ENCODE measurements around the gene PCDHB8.
"Not testable (repeated sequence)": the region's sequence is repeated elsewhere in the genome, so short reads cannot be mapped to it uniquely, and the experiment has no call there.

Gene PCDHB8

DNA sequence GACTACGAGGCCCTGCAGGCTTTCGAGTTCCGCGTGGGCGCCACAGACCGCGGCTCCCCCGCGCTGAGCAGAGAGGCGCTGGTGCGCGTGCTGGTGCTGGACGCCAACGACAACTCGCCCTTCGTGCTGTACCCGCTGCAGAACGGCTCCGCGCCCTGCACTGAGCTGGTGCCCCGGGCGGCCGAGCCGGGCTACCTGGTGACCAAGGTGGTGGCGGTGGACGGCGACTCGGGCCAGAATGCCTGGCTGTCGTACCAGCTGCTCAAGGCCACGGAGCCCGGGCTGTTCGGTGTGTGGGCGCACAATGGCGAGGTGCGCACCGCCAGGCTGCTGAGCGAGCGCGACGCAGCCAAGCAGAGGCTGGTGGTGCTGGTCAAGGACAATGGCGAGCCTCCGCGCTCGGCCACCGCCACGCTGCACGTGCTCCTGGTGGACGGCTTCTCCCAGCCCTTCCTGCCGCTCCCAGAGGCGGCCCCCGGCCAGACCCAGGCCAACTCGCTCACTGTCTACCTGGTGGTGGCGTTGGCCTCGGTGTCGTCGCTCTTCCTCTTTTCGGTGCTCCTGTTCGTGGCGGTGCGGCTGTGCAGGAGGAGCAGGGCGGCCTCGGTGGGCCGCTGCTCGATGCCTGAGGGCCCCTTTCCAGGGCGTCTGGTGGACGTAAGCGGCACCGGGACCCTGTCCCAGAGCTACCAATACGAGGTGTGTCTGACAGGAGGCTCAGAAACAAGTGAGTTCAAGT lies 6.7 kb downstream of the PCDHB8 start:
- DNase-seq: not testable (repeated sequence)

DNA sequence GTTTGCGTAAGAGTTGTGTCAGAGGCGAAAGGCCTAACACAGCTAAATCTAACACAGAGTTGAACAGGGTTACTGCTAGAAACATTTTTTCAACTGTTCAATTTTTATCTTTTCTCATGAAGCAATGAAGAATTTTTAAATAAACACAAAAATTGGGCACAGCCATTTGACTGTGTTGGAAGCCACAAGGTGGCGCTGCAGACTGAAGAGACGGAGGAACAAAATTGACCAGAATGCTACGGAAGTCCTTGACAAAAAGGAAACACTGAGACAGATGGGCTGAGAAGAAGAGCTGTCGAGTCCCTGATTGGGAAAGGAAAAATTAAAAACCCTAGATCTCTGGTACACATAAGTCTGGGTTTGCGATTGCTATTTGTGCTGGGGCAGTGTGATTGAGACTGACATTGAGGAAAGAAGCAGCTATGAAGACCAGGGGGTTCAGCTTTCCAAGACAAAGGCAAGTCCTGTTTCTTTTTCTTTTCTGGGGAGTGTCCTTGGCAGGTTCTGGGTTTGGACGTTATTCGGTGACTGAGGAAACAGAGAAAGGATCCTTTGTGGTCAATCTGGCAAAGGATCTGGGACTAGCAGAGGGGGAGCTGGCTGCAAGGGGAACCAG lies 9.4 kb downstream of the PCDHB8 start, which contains the start of gene PCDHB9:
Gene PCDHB9 (plus strand): TSS at position 265 of the 616 bp plus-strand sequence. CDS start 158 bp downstream, at position 423.
- no peak for DNase-seq

DNA sequence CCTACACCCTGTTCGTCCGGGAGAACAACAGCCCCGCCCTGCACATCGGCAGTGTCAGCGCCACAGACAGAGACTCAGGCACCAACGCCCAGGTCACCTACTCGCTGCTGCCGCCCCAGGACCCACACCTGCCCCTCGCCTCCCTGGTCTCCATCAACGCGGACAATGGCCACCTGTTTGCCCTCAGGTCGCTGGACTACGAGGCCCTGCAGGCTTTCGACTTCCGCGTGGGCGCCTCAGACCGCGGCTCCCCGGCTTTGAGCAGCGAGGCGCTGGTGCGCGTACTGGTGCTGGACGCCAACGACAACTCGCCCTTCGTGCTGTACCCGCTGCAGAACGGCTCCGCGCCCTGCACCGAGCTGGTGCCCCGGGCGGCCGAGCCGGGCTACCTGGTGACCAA lies 11.1 kb downstream of the PCDHB8 start:
- DNase-seq: not testable (repeated sequence)

DNA sequence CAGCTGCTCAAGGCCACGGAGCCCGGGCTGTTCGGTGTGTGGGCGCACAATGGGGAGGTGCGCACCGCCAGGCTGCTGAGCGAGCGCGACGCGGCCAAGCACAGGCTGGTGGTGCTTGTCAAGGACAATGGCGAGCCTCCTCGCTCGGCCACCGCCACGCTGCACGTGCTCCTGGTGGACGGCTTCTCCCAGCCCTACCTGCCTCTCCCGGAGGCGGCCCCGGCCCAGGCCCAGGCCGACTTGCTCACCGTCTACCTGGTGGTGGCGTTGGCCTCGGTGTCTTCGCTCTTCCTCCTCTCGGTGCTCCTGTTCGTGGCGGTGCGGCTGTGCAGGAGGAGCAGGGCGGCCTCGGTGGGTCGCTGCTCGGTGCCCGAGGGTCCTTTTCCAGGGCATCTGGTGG lies 11.5 kb downstream of the PCDHB8 start:
- DNase-seq: not testable (repeated sequence)

DNA sequence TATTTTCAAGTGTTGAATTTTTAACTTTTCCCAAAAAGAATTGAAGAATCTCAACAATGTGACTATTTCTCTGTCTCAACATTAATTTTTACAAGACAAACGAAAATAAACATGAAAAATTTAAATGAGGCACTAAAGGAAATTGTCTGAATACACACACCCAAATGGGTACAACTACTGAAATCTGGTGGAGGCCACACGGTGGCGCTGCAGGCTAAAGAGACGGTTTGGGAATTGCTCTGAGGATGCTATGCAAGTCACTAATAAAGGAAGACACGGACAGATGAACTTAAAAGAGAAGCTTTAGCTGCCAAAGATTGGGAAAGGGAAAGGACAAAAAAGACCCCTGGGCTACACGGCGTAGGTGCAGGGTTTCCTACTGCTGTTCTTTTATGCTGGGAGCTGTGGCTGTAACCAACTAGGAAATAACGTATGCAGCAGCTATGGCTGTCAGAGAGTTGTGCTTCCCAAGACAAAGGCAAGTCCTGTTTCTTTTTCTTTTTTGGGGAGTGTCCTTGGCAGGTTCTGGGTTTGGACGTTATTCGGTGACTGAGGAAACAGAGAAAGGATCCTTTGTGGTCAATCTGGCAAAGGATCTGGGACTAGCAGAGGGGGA lies 14.6 kb downstream of the PCDHB8 start, which contains the start of gene PCDHB10:
Gene PCDHB10 (plus strand): TSS at position 244 of the 616 bp plus-strand sequence. CDS start 200 bp downstream, at position 444.
- DNase-seq: no peak

DNA sequence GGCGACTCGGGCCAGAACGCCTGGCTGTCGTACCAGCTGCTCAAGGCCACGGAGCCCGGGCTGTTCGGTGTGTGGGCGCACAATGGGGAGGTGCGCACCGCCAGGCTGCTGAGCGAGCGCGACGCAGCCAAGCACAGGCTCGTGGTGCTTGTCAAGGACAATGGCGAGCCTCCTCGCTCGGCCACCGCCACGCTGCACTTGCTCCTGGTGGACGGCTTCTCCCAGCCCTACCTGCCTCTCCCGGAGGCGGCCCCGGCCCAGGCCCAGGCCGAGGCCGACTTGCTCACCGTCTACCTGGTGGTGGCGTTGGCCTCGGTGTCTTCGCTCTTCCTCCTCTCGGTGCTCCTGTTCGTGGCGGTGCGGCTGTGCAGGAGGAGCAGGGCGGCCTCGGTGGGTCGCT lies 16.7 kb downstream of the PCDHB8 start:
- not testable (repeated sequence) for DNase-seq

DNA sequence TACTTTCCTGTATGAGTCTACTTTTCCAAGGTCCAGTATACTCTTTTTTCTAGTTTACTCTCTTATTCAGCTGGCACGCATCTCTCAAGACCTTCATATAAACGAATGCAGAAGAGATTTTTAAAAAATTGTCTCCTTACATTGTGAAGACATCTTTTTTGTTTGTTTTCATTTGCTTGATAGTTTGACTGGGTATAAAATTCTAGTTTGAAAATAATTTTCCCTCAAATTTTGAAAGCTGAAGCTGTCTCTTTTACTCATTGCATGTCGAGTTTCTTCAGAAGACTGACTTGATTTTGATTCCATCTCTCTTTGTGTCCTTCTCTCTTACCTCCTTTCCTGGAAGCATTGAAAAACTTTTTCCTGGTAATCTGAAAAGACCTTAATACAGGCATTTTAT lies 18.8 kb downstream of the PCDHB8 start:
- DNase-seq: no peak

DNA sequence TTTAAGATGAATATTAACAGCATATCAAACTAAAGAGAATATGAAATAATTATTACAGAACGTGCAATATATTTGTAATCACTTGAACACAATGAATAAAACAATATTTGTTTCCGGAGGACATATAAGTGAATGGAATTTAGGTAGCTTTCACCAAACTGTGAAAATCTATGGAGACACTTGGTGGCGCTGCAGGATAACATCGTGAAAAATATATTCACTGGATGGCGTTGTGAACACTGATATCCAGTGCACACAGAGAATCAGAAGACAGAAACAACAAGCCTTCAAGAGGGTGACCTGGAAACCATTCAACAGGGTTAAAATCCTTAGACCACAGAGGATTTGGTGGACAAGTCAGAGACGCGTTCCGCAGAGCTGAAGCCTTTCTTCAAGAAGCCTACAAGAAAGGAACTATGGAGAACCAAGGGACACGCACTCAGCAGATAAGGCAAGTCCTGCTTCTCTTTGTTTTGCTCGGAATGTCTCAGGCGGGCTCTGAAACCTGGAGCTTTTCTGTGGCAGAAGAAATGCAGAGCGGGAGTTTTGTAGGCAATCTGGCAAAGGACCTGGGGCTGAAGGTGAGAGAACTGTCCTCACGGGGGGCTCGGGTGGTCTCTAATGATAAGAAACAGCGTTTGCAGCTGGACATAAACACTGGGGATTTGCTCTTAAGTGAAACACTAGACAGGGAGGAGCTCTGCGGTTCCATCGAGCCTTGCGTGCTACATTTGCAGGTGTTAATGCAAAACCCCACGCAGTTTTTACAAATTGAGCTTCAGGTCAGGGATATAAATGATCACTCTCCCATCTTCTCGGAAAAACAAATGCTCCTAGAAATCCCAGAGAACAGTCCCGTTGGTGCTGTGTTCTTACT lies 22.0 kb downstream of the PCDHB8 start, which contains the start of gene PCDHB11:
Gene PCDHB11 (plus strand): TSS at position 269 of the 877 bp plus-strand sequence. CDS start 148 bp downstream, at position 417.
- no peak for DNase-seq

DNA sequence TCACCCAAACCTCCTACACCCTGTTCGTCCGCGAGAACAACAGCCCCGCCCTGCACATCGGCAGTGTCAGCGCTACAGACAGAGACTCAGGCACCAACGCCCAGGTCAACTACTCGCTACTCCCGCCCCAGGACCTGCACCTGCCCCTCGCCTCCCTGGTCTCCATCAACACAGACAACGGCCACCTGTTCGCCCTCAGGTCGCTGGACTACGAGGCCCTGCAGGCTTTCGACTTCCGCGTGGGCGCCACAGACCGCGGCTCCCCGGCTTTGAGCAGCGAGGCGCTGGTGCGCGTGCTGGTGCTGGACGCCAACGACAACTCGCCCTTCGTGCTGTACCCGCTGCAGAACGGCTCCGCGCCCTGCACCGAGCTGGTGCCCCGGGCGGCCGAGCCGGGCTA lies 23.5 kb downstream of the PCDHB8 start:
- DNase-seq: not testable (repeated sequence)

DNA sequence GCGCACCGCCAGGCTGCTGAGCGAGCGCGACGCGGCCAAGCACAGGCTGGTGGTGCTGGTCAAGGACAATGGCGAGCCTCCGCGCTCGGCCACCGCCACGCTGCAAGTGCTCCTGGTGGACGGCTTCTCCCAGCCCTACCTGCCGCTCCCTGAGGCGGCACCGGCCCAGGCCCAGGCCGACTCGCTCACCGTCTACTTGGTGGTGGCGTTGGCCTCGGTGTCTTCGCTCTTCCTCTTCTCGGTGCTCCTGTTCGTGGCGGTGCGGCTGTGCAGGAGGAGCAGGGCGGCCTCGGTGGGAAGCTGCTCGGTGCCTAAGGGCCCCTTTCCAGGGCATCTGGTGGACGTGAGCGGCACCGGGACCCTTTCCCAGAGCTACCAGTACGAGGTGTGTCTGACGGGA lies 24.1 kb downstream of the PCDHB8 start:
- not testable (repeated sequence) for DNase-seq

DNA sequence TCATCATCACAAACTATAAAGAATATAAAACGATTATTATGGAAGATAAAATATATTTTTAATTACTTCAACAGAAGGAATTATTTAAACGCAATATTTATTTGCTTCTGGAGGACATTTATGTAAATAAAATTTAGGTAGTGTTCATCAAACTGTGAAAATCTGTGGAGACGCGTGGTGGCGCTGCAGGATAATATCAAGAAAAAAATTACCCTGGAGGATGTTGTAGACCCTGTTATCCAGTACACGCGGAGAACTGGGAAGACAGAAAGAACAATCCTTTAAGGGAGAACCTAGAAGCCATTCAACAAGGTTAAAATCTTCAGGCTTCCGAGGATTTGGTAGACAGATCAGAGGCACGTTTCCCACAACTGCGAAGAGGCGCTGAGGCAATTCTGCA lies 30.9 kb downstream of the PCDHB8 start, which contains the start of gene PCDHB12:
Gene PCDHB12 (plus strand): TSS at position 242 of the 400 bp plus-strand sequence. CDS start 189 bp downstream, outside the sequence.
- no peak for DNase-seq

DNA sequence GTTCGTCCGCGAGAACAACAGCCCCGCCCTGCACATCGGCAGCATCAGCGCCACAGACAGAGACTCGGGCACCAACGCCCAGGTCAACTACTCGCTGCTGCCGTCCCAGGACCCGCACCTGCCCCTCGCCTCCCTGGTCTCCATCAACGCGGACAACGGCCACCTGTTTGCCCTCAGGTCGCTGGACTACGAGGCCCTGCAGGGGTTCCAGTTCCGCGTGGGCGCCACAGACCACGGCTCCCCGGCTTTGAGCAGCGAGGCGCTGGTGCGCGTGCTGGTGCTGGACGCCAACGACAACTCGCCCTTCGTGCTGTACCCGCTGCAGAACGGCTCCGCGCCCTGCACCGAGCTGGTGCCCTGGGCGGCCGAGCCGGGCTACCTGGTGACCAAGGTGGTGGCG lies 32.7 kb downstream of the PCDHB8 start:
- DNase-seq: not testable (repeated sequence)

DNA sequence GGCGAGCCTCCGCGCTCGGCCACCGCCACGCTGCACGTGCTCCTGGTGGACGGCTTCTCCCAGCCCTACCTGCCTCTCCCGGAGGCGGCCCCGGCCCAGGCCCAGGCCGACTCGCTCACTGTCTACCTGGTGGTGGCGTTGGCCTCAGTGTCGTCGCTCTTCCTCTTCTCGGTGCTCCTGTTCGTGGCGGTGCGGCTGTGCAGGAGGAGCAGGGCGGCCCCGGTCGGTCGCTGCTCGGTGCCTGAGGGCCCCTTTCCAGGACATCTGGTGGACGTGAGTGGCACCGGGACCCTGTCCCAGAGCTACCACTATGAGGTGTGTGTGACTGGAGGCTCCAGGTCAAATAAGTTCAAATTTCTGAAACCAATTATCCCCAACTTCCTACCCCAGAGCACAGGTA lies 33.3 kb downstream of the PCDHB8 start:
- not testable (repeated sequence) for DNase-seq

DNA sequence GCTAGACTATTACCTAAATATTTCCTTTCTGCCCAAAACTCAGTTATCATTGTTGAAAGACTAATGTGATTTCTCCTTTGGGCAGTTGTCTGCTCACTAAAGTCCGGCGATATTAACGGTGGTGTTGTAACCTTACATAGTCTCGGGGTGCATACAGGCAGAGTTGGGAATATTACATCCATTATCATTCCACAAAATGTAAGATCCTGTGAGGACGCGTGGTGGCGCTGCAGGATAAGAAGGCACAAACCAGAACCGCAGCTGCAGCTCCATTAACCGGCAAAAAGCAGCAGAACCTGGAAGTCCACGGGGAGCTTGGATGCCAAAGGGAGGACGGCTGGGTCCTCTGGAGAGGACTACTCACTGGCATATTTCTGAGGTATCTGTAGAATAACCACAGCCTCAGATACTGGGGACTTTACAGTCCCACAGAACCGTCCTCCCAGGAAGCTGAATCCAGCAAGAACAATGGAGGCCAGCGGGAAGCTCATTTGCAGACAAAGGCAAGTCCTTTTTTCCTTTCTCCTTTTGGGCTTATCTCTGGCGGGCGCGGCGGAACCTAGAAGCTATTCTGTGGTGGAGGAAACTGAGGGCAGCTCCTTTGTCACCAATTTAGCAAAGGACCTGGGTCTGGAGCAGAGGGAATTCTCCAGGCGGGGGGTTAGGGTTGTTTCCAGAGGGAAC lies 36.2 kb downstream of the PCDHB8 start, which contains the start of gene PCDHB13:
Gene PCDHB13 (plus strand): TSS at position 264 of the 684 bp plus-strand sequence. CDS start 205 bp downstream, at position 469.
- not testable (repeated sequence) for DNase-seq

DNA sequence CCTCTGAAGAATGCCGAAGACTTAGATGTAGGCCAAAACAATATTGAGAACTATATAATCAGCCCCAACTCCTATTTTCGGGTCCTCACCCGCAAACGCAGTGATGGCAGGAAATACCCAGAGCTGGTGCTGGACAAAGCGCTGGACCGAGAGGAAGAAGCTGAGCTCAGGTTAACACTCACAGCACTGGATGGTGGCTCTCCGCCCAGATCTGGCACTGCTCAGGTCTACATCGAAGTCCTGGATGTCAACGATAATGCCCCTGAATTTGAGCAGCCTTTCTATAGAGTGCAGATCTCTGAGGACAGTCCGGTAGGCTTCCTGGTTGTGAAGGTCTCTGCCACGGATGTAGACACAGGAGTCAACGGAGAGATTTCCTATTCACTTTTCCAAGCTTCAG lies 37.0 kb downstream of the PCDHB8 start:
- DNase-seq: not testable (repeated sequence)

DNA sequence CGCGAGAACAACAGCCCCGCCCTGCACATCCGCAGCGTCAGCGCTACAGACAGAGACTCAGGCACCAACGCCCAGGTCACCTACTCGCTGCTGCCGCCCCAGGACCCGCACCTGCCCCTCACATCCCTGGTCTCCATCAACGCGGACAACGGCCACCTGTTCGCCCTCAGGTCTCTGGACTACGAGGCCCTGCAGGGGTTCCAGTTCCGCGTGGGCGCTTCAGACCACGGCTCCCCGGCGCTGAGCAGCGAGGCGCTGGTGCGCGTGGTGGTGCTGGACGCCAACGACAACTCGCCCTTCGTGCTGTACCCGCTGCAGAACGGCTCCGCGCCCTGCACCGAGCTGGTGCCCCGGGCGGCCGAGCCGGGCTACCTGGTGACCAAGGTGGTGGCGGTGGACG lies 37.9 kb downstream of the PCDHB8 start:
- DNase-seq: not testable (repeated sequence)

DNA sequence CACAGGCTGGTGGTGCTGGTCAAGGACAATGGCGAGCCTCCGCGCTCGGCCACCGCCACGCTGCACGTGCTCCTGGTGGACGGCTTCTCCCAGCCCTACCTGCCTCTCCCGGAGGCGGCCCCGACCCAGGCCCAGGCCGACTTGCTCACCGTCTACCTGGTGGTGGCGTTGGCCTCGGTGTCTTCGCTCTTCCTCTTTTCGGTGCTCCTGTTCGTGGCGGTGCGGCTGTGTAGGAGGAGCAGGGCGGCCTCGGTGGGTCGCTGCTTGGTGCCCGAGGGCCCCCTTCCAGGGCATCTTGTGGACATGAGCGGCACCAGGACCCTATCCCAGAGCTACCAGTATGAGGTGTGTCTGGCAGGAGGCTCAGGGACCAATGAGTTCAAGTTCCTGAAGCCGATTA lies 38.4 kb downstream of the PCDHB8 start:
- not testable (repeated sequence) for DNase-seq

DNA sequence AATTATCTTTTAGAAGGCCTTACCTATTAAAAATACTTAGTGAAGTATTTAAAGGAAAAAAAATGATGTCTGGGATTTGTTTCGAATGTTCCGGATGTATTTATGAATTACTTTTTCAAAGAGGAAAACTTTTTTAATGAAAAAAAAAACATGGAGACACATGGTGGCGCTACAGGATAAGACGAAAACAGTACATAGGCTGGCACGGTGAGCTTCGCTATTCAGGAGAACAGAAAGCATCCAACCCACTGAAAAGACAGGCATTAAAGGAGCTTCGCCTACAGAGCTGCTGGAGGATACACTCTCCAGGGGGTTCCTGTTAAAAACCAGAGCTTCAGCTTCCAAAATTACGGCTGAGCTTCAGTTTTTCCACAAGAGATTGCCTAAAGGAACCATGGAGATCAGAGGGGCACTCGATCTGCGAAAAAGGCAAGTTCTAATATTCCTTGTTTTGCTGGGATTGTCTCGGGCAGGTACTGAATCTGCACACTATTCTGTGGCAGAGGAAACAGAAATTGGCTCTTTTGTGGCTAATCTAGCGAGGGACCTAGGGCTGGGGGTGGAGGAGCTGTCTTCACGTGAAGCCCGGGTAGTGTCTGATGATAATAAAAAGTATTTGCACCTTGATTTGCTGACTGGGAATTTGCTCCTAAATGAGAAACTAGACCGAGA lies 45.7 kb downstream of the PCDHB8 start, which contains the start of gene PCDHB14:
Gene PCDHB14 (plus strand): TSS at position 232 of the 672 bp plus-strand sequence. CDS start 163 bp downstream, at position 395.
- DNase-seq: no peak

DNA sequence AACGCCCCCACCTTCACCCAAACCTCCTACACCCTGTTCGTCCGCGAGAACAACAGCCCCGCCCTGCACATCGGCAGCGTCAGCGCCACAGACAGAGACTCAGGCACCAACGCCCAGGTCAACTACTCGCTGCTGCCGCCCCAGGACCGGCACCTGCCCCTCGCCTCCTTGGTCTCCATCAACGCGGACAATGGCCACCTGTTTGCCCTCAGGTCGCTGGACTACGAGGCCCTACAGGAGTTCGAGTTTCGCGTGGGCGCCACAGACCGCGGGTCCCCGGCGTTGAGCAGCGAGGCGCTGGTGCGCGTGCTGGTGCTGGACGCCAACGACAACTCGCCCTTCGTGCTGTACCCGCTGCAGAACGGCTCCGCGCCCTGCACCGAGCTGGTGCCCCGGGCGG lies 47.3 kb downstream of the PCDHB8 start:
- not testable (repeated sequence) for DNase-seq

DNA sequence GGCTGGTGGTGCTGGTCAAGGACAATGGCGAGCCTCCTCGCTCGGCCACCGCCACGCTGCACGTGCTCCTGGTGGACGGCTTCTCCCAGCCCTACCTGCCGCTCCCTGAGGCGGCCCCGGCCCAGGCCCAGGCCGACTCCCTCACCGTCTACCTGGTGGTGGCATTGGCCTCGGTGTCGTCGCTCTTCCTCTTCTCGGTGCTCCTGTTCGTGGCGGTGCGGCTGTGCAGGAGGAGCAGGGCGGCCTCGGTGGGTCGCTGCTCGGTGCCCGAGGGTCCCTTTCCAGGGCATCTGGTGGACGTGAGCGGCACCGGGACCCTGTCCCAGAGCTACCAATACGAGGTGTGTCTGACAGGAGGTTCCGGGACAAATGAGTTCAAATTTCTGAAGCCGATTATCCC lies 47.8 kb downstream of the PCDHB8 start:
- DNase-seq: not testable (repeated sequence)
